B cell (primary cell): ENCODE results near the gene TESK2. TPM values are rescaled to one million over a fixed set of nuclear protein-coding genes. Genes with fewer than 3 reads are reported as not detected.

Experiments used
- ATAC-seq: fragments of 200-7000 bp; cut with Tn5 transposase; one replicate; pipeline ENCODE4 v1.10.0; 2021; ENCODE audit warnings: low read depth, mild to moderate bottlenecking, moderate number of reproducible peaks, moderate library complexity
- CTCF ChIA-PET: fragments of 350-600 bp; sonication (Branson Sonifier 250); formaldehyde crosslinking; loops from one replicate; lab custom pipeline; 2021; ENCODE audit warnings: antibody characterized with exemption, inconsistent platforms; lab: Charles Lee
- POLR2A ChIA-PET: fragments of 350-600 bp; sonication (Branson Sonifier 250); formaldehyde crosslinking; loops from one replicate; lab custom pipeline; 2021; ENCODE audit warnings: antibody characterized with exemption; lab: Charles Lee
- DNase-seq: peaks from one replicate; pipeline ENCODE4 v3.0.0; 2013
- H2AFZ ChIP-seq: 2 replicates; pipeline ENCODE4 v1.6.1; 2012; ENCODE audit warnings: mild to moderate bottlenecking, low read depth, low read length; ENCODE audit not compliant: insufficient read depth, poor library complexity, severe bottlenecking
- H3K27ac ChIP-seq, 2 donors: 1 replicate in 1 of 2; 2 replicates in 1 of 2; pipeline ENCODE4 v1.5.1; 2012 to 2013; ENCODE audit warnings: low read length in 2 of 2, mild to moderate bottlenecking in 2 of 2, moderate library complexity in 1 of 2
- H3K27me3 ChIP-seq, 4 experiments: fragments of 200-600 bp in 1 of 4; sonication (generic) in 1 of 4; replicated peaks in 1 of 4; 1 replicate in 2 of 4; 2 replicates in 2 of 4; pipeline versions ENCODE4 v1.6.1 to v1.7.0; 2013 to 2016; ENCODE audit warnings: low read length in 3 of 4, mild to moderate bottlenecking in 2 of 4, mixed read lengths in 1 of 4, moderate library complexity in 1 of 4; ENCODE audit not compliant: insufficient read depth in 4 of 4, control insufficient read depth in 3 of 4; ENCODE audit errors: control extremely low read depth in 1 of 4
- H3K36me3 ChIP-seq, 2 experiments: replicated peaks in 1 of 2; 1 replicate in 1 of 2; 2 replicates in 1 of 2; pipeline versions ENCODE4 v1.6.1 to v1.7.1; 2013; ENCODE audit warnings: low read length in 1 of 2; ENCODE audit not compliant: insufficient read depth in 2 of 2, control insufficient read depth in 1 of 2; ENCODE audit errors: control extremely low read depth in 1 of 2, extremely low read depth in 1 of 2
- H3K4me1 ChIP-seq, 2 donors: fragments of 200-600 bp in 1 of 2; sonication (generic) in 1 of 2; 1 replicate in 1 of 2; 2 replicates in 1 of 2; pipeline versions ENCODE4 v1.5.1 to v1.6.1; 2013 to 2017; ENCODE audit warnings: low read length in 2 of 2; ENCODE audit not compliant: control insufficient read depth in 2 of 2, insufficient read depth in 2 of 2
- H3K4me2 ChIP-seq: replicated peaks from 2 replicates; pipeline ENCODE3; 2012; ENCODE audit warnings: mild to moderate bottlenecking, low read depth, low read length; ENCODE audit not compliant: poor library complexity, severe bottlenecking
- H3K4me3 ChIP-seq, 5 experiments: fragments of 200-600 bp in 1 of 5; sonication (generic) in 1 of 5; 1 replicate in 3 of 5; 2 replicates in 2 of 5; pipeline versions ENCODE4 v1.5.1 to v1.7.0; 2011 to 2016; ENCODE audit warnings: low read length in 4 of 5, mild to moderate bottlenecking in 4 of 5, low read depth in 2 of 5, control low read depth in 1 of 5, moderate library complexity in 1 of 5; ENCODE audit not compliant: insufficient read depth in 1 of 5; ENCODE audit errors: control extremely low read depth in 1 of 5, extremely low read depth in 1 of 5
- H3K79me2 ChIP-seq: fragments of 200-600 bp; sonication (generic); one replicate; pipeline ENCODE4 v1.6.0; 2016; ENCODE audit warnings: low read length; ENCODE audit not compliant: control insufficient read depth, insufficient read depth
- H3K9ac ChIP-seq: fragments of 200-600 bp; sonication (generic); 2 replicates; pipeline ENCODE4 v1.6.1; 2017; ENCODE audit warnings: mild to moderate bottlenecking, low read length, moderate library complexity
- H3K9me3 ChIP-seq, 3 donors: one replicate each; pipeline versions ENCODE4 v1.6.1 to v1.7.1; 2013; ENCODE audit warnings: low read length in 2 of 3; ENCODE audit not compliant: control insufficient read depth in 2 of 3, insufficient read depth in 1 of 3; ENCODE audit errors: control extremely low read depth in 1 of 3
- H4K20me1 ChIP-seq: 2 replicates; pipeline ENCODE4 v1.6.0; 2012; ENCODE audit warnings: mild to moderate bottlenecking, low read length; ENCODE audit not compliant: insufficient read depth, control insufficient read depth, poor library complexity, severe bottlenecking
- H3K27ac Mint-ChIP-seq: one replicate; pipeline ENCODE4 v1.8.0; 2021; ENCODE audit warnings: mixed read lengths
- H3K27me3 Mint-ChIP-seq: one replicate; pipeline ENCODE4 v1.8.0; 2021; ENCODE audit warnings: mixed read lengths
- H3K4me1 Mint-ChIP-seq: one replicate; pipeline ENCODE4 v1.8.0; 2021; ENCODE audit warnings: mixed read lengths
- H3K4me3 Mint-ChIP-seq: one replicate; pipeline ENCODE4 v1.8.0; 2021; ENCODE audit warnings: mixed read lengths
- H3K9me3 Mint-ChIP-seq: one replicate; pipeline ENCODE4 v1.8.0; 2022; ENCODE audit warnings: mixed read lengths; ENCODE audit not compliant: insufficient read depth
- EZH2 ChIP-seq: IDR thresholded peaks from 2 replicates; pipeline ENCODE4 v1.6.1; 2012; ENCODE audit warnings: borderline replicate concordance, low read depth, mild to moderate bottlenecking, moderate library complexity, low read length; ENCODE audit not compliant: insufficient read depth, poor library complexity, severe bottlenecking
- WGBS: methylation state at CpG from one replicate; pipeline ENCODE4 v1.1.5; 2013; ENCODE audit warnings: missing lambda C conversion rate; ENCODE audit not compliant: insufficient coverage; 5-methylcytosine and 5-hydroxymethylcytosine counted together
- intact Hi-C: fragments of 100-400 bp; cut with micrococcal nuclease; formaldehyde crosslinking; loops from one replicate; pipeline ENCODE4 v1.10.0; 2022
- polyA plus RNA-seq: library from polyadenylated mRNA; depleted of rRNA; stranded (reverse); fragments of >200 nt; gene quantifications from 2 replicates; pipeline ENCODE4 v1.2.3, GENCODE V29; 2012
- total RNA-seq, 2 donors: library from RNA; stranded (reverse); fragments of 120-200 nt in 1 of 2; gene quantifications; 1 replicate in 1 of 2; 2 replicates in 1 of 2; pipeline versions ENCODE4 v1.2.3 to v1.2.4, GENCODE V29; 2013 to 2022
- TF ChIP-seq, protein P1 (sequence below): fragments of 200-600 bp; IDR thresholded peaks from one replicate; pipeline ENCODE4 v1.8.0; 2022; ENCODE audit warnings: antibody characterized with exemption, mild to moderate bottlenecking

The TESK2 gene
- total and polyA plus RNA-seq, 2 donors (not counting 1 experiment from before 2014, with no cell fraction given): 21.7 to 27.0 TPM

DNA sequence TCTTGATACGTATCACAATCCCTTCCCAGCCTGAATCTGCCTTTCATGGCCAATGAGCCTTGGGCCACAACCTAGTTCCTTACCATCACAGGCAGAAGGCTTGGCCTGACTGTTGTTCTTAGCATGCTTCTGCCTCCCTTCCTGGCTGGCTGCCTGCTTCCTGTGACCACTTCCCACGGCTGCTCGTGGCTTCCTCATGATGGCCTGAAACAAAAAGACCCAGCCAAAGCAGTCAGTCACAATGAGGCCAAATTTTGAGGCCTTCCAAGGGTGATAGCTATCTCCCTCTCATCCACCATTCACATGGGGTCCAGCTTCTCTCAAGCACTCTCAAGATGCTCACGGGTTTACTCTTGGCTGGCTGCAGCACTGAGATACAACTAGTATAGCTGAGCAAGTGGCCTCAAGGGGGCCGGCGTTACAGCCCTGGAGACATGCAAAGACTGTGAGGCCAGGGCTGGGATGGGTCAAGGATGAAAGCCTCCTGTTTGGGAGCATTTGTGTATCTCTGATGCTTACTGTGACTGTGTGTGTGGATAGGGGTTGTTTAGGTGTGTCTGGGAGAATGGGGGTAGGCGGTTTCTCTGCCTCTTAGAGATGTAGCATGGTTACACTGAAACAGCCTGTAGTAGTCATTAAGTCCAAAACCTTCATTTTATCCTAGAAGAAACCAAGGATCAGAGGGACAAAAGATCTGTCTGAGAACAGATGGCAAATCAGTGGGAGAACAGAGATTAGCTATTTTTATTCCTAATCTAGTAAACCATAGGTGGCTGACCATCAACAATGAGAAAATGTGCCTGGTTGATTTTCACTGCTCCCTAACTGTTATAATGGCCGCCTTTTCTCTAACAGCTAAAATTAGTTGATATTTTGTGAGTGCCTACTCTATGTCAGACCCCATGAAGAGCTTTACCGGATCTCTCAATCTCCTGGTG lies 156.4 kb downstream of the TESK2 start:
- no peak for DNase-seq

More for the DNA sequence above, 156.4 kb downstream of the TESK2 start:
- Histone ChIP-seq H3K9ac (no peak overlapping the region), H3K36me3 (peaks cover 0 to 41% of the 10 kb centered on the region in 2 experiments), H3K79me2 (peaks cover 16% of the 10 kb centered on the region), H4K20me1 (no peaks in the 10 kb centered on the region), H3K4me1 (peaks cover 4 to 10% of the 10 kb centered on the region in 2 donors), H3K27me3 (no peaks in the 10 kb centered on the region), H3K27ac (no peak overlapping the region), H3K4me2 (no peak overlapping the region), H3K4me3 (no peak overlapping the region), H3K9me3 (no peaks in the 10 kb centered on the region), H2AFZ (no peak overlapping the region)
- Mint-ChIP-seq H3K9me3 (no peaks in the 10 kb centered on the region), H3K27me3 (no peaks in the 10 kb centered on the region), H3K4me1 (peaks cover 23% of the 10 kb centered on the region), H3K27ac (peak overlapping the region; percentile 42), H3K4me3 (no peak overlapping the region)
- ATAC-seq: no peak
- 58% methylated on average over 6 of the region's 9 CpGs for WGBS
- CTCF ChIA-PET: interaction anchor here (1.4 kb wide), 1 partner anchor 23 kb away, joined by 3 read pairs; no protein-coding TSS in a partner anchor
- intact Hi-C loops: no loop called here
- no peak for TF ChIP-seq EZH2
- TF ChIP-seq, protein P1, sequence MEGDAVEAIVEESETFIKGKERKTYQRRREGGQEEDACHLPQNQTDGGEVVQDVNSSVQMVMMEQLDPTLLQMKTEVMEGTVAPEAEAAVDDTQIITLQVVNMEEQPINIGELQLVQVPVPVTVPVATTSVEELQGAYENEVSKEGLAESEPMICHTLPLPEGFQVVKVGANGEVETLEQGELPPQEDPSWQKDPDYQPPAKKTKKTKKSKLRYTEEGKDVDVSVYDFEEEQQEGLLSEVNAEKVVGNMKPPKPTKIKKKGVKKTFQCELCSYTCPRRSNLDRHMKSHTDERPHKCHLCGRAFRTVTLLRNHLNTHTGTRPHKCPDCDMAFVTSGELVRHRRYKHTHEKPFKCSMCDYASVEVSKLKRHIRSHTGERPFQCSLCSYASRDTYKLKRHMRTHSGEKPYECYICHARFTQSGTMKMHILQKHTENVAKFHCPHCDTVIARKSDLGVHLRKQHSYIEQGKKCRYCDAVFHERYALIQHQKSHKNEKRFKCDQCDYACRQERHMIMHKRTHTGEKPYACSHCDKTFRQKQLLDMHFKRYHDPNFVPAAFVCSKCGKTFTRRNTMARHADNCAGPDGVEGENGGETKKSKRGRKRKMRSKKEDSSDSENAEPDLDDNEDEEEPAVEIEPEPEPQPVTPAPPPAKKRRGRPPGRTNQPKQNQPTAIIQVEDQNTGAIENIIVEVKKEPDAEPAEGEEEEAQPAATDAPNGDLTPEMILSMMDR: no peak
- POLR2A ChIA-PET: interaction anchor here (0.6 kb wide), 1 partner anchor 10 kb away, joined by 5 read pairs; no protein-coding TSS in a partner anchor
